ENCODE results near the gene GHDC.
"Not testable (repeated sequence)": the region's sequence is repeated elsewhere in the genome, so short reads cannot be mapped to it uniquely, and the experiment has no call there.

The GHDC gene

GRCh38 chr17:42202696-42203095 is 8.4 kb upstream of the GHDC start:
- no peak for DNase-seq

- DNase-seq, result no peak
These were observed 7.9 kb upstream of the GHDC start for GRCh38 chr17:42202159-42202558.

DNA sequence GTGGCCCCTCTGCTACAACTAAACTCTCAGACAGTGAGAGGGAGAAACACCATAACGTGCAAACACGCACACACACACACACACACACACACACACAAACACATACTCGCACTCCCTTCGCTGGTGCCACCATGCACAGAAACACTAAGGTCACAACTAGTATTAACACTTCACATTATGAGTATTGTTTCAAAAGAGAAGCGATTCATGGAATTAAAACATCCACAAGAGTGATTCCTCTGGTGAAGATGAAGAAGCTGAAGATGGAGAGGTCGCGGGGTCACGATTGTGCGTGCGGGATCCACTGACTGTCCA is 7.1 kb upstream of the GHDC start:
- no peak for DNase-seq

- DNase-seq, result no peak
These were observed 6.6 kb upstream of the GHDC start for GRCh38 chr17:42200706-42201457.

DNA sequence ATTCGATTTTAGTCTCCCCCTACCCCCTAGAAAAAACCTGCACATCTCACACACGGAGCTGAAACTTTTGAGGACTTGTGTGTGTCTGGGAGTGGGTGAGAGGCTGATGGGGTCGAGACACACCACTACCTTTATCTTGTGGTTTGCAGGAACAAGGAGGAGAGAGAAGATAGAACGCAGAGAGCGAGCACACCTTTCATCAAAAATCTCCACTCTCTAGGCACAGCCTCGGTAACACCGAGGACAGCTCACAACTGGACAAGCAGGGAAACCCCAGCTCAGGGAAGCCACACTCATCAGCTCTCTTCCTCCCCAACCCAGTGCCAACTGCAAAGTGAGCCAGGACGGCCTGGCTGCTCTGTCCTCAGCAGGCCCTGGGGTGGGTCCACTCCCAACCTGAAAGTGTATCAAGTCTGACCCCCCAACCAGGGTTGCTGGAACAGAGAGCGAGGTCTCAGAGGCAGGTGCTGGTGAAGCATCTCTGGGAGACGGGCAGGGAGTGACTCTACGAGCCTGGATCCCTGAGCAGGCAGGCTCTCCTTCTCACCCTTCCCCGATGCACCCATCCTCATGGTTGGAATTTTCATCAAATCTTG is 5.2 kb upstream of the GHDC start:
- no peak for DNase-seq

DNA sequence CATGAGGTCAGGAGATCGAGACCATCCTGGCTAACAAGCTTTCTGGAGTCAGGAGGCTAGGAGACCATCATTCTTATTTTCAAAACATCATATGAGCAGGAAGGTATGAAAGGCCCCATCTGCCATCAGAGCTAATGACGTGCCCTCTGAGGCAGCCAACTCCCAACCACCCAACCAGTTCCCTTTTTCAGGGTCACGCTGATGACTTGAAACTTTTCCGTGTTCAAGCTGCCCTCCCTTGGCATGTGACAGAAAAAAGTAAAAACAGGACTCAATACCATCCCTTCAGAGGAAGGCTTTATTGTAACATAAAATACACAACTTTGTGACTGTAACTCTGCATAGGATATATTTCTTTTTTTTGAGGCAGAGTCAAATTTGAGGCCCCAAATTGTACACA is 4.6 kb upstream of the GHDC start:
- no peak for DNase-seq

GRCh38 chr17:42197564-42198156 is 3.4 kb upstream of the GHDC start:
- DNase-seq, result no peak

DNA sequence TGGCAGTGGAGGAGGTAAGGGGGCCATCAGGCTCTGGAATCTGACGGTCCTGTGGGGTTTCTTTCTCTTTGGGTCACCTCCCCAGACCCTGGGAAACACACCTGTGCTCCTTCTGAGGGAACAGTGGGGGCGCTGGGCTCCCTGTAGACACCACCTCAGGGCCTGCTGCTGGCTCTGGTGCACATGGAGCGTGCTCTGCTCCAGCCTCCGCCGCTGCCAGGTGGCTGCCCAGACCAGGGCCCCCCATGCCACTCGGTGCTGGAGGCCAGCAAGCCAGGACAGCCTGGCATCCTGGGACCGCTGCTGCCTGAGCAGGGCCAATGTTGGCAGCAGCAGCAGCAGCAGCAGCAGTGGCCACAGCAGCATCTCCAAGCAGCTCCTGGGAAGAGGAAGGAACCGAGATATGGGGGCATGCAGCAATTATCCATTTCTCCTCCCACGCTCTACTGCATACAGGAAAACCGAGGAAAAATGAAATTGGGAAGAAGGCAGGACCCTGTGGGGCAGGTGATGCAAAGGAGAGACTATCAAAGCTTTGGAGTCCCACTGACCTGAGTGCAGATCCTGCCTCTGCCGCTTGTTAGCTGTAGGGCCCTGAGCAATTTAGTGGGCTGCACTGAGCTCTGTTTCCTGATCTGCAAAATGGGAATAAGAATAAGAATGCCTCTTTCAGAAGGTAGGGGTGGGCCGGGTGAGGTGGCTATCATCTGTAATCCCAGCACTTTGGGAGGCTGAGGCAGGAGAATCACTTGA is 902 bp downstream of the GHDC start:
- DNase-seq, result no peak

GRCh38 chr17:42192189-42193126 is 1.8 kb downstream of the GHDC start:
- DNase-seq, result no peak

DNA sequence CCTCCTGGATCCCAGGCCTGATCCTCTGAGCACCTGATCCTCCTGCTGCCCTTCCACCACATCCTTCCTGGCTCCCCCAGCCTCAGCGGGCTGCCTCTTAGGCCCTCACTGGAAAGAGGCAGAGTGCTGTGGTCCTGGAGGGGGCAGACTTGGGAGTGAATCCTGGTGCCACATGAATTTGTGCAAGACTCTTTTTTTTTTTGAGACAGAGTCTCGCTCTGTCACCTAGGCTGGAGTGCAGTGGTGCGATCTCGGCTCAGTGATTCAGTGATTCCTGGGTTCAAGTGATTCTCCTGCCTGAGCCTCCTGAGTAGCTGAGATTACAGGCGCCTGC is 3.1 kb downstream of the GHDC start:
- DNase-seq, result no peak

- no peak for DNase-seq
These were observed 3.6 kb downstream of the GHDC start for GRCh38 chr17:42190491-42191274.

DNA sequence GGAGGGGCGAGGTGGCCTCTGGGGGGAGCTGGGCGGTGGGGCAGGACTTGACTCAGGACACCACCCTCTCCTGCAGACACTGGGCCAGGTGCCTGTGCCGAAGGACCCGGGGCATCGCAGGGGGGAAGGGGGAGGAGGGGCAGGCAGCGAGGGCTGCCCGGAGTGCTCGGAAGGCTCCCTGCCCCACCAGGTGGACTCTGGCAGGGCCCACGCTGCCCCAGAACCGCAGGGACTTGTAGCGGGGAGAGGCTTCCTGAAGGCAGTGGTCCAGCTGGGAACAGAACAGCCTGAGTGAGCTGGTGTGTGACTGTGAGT is 4.7 kb downstream of the GHDC start:
- DNase-seq, result no peak

DNA sequence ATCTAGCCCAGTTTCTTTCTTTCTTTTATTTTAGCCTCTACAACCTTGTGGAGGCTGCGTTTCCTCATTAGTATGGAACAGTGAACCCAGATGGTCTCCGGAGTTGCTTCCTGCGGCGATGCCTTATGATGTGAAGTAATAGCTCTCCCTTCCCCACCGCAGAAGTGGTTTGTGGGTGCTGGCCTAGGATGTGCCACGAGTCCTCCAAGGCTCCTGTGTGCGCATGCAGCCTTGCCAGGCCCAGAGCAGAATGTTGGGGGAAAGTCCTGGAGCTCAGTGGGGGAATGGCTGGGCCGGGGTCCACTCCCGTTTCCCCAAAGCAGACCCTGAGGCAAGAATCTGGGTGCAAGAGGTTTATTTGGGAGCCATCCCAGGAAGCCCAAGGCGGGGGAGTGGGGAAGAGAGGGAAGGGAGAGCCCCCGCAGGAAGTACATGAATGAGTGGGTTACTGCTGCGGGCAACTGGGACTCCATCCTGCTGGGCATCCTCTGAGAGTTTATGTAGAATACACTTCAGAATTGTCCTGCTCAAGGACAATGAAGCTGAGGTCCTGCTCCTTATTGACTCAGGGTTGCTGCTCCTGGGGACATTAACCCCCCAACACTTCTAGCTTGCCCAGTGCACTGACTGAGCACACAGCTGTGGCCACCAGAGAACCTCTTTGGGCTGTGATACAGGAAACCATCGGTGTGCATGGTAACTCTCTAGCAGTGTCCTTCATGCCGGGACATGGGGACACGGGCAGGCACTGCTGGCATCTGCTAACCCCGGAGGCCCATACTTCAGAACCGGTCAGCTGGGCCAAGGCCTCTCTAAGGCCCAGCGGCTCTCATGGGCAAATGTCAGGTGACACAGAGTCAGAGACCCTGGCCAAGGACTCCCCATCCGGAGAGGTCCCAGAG is 5.3 kb downstream of the GHDC start:
- no peak for DNase-seq

DNA sequence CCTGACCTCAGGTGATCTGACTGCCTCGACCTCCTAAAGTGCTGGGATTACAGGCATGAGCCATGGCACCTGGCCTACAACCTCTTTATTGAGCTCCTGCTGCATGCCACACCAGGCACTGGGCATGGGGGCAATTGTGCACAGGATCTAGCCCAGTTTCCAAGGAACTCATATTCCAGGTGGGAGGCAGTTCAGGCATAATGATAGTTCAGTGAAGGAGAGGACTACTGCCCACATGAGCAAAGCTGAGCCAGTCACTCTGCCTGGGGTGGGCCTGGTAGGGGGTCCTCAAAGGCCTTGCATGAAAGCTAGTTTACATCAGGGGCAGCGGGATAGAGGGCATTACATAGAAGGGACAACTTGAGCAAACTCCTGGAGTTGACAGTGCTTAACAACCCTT is 6.5 kb downstream of the GHDC start:
- no peak for DNase-seq

- DNase-seq, result not testable (repeated sequence)
These were observed 8.1 kb downstream of the GHDC start for GRCh38 chr17:42186191-42186590.

DNA sequence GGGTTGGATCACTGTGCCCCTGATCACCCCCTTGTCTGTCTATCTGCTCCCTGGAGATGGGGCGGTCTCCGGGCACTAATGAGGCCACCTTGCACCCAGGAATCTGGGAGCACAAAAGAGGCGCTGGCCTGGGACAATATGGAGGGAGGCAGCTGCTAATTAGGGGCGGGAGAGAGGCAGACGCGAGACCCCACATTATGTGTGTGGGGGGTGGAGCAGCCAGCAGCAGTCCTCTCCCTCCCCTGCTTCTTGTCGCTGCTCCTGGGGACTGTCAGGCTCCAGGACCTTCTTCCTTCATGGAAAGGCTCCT is 8.7 kb downstream of the GHDC start:
- DNase-seq, result no peak

GRCh38 chr17:42184713-42185620 is 9.3 kb downstream of the GHDC start, which contains the start of gene HCRT:
TSS of gene HCRT (minus strand) at chr17:42185452. CDS start at chr17:42185365, 87 bp downstream.
- no peak for DNase-seq

GRCh38 chr17:42183741-42184711 is 10.3 kb downstream of the GHDC start:
- peak; percentile 85 for DNase-seq
